GM18498 (cell line): ENCODE measurements around the gene CYP4A11.
"Not testable (repeated sequence)": the region's sequence is repeated elsewhere in the genome, so short reads cannot be mapped to it uniquely, and the experiment has no call there.

ENCODE experiments used
- ATAC-seq: cut with Tn5 transposase; IDR thresholded peaks from one replicate; pipeline ENCODE4 v1.9.1; 2021; ENCODE audit warnings: mild to moderate bottlenecking, moderate library complexity; ENCODE audit not compliant: unreplicated experiment

CYP4A11 gene

GRCh38 chr1:46941135-46941694 lies at the start of gene CYP4A11:
Gene CYP4A11 (minus strand): TSS chr1:46941476. CDS start chr1:46941433, 43 bp downstream.
- ATAC-seq: no peak

DNA sequence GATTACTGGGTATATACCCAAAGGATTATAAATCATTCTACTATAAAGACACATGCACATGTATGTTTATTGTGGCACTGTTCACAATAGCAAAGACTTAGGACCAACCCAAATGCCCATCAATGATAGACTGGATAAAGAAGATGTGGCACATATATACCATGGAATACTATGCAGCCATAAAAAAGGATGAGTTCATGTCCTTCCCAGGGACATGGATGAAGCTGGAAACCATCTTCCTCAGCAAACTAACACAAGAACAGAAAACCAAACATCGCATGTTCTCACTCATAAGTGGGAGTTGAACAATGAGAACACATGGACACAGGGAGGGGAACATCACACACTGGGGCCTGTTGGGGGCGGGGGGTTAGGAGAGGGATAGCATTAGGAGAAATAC lies 49.3 kb upstream of the CYP4A11 start:
- not testable (repeated sequence) for ATAC-seq

DNA sequence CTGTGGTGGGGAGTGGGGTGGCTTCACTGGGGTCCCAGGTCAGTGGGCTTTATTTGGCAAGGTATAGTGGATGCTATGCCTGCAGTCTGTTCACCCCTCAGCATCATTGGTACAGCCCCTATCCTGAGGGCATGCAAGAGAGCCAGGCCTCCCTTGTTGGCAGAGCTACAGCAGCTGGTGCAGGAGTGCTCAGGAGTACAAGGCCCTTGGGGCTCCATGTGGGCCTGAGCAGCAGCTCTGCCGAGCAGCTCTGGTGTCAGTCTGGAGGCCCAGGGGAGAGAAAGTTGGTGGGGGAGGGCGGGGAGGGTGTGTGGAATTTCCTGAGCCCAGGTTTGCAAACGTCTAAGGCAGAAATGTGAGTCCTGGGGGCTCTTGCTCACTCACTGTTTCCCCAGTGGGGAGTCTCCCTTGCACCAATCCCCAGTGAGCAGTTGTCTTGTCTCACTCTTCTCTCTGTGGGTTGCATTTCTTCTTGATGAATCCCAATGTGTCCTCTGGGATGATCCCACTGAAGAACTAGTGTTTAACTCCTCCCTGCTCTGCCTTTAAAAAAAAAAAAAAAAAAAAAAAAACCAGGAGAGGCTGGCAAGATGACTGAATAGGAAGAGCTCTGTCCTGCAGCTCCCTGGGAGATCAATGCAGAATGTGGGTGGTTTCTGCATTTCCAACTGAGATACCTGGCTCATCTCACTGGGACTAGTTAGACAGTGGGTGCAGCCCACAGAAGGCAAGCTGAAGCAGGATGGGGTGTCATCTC lies 42.7 kb upstream of the CYP4A11 start:
- ATAC-seq: no peak

GRCh38 chr1:46983166-46983829 lies 42.0 kb upstream of the CYP4A11 start:
- ATAC-seq: no peak

GRCh38 chr1:46969014-46969619 lies 27.8 kb upstream of the CYP4A11 start:
- no peak for ATAC-seq

GRCh38 chr1:46962272-46962671 lies 21.0 kb upstream of the CYP4A11 start:
- ATAC-seq: not testable (repeated sequence)

GRCh38 chr1:46961066-46961758 lies 19.9 kb upstream of the CYP4A11 start:
- no peak for ATAC-seq

DNA sequence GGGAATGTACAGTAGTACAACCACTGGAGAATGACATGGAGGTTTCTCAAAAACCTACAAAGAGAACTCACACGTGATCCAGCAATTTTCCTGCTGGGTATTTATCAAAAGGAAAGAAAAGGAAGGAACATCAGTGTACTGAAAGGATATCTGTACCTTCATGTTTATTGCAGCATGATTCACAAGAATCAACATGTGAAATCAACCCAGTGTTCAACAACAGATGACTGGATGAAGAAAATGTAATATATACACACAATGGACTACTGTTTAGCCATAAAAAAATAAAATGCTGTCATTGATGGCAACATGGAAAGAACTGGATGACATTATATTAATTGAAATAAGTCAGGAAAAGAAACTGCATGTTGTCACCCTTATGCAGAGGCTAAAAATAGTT lies 19.0 kb upstream of the CYP4A11 start:
- no peak for ATAC-seq

GRCh38 chr1:46955116-46955515 lies 13.8 kb upstream of the CYP4A11 start:
- ATAC-seq: not testable (repeated sequence)

- not testable (repeated sequence) for ATAC-seq
These were observed 12.6 kb upstream of the CYP4A11 start for GRCh38 chr1:46953847-46954246.

DNA sequence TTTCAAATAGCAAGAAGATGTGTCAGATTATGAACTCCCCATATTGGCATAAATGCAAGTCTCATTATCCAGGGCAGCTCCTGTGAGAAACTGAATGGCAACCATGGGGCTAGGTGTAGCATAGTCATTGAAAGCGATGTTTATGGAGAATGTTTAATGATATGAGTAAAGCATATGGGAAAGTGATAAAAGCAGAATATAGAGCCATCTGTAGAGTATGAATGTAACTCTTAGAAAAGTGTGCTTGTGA lies 8.1 kb upstream of the CYP4A11 start:
- not testable (repeated sequence) for ATAC-seq

DNA sequence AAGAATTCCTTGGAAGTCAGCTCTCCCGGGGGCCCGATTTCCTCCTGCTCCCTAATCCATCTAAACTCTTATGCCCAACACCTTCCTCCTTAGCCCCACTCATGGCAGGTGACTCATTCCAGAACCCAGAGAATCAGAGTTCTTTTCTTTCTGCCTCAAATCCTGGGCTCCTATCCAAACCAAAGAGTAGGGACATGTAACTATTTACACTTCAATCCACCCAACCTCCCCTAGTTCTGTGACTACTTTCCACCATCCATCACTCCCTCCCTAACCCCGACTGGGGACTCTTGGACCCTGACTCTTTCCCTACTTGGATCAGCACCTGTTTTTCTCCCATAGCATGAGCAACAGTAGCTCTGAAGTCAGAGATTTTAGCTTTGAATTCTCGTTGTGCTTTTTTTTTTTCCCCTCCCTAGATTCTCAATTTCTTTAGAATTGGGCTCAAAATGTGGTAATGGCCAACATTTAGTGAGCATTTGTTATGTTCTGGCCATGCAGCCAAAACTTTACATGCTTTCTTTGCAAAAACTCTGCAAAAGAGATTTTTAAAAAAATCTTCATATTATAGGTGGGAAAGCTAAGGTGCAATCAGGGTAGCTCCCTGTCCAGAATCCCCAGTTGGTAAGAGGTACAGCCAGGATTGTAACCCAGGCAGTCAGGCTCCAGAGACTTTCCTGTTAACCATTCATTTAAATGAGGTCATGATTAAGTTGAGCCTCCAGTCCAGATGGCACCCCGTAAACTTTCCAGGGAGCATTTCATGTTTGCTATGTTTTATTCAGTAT lies 7.5 kb upstream of the CYP4A11 start:
- no peak for ATAC-seq

- ATAC-seq: not testable (repeated sequence)
These were observed 6.4 kb upstream of the CYP4A11 start for GRCh38 chr1:46947706-46948105.

- ATAC-seq: no peak
These were observed 810 bp upstream of the CYP4A11 start for GRCh38 chr1:46942086-46942485.

- no peak for ATAC-seq
These were observed 969 bp downstream of the CYP4A11 start for GRCh38 chr1:46940307-46940706.

GRCh38 chr1:46937270-46937669 lies 4.0 kb downstream of the CYP4A11 start:
- ATAC-seq: no peak

DNA sequence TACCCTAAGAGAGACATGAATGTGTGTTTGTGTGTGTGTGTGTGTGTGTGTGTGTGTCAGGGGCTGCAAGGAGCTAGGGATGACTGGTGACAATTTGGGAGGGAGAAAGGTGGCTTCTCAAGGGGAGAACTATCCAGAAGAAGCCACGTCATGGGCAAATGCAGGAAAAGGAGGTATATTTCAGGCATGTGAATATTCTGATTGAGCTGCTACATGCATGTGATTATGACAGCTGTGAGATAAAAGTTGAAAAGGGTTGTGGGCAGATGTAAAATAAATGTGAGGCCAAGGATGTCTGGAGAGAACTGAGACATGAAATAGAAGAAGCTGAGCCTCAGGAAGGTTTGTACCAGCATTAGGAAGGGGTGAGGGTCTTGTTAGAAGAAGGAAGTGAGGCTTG lies 4.5 kb downstream of the CYP4A11 start:
- no peak for ATAC-seq

DNA sequence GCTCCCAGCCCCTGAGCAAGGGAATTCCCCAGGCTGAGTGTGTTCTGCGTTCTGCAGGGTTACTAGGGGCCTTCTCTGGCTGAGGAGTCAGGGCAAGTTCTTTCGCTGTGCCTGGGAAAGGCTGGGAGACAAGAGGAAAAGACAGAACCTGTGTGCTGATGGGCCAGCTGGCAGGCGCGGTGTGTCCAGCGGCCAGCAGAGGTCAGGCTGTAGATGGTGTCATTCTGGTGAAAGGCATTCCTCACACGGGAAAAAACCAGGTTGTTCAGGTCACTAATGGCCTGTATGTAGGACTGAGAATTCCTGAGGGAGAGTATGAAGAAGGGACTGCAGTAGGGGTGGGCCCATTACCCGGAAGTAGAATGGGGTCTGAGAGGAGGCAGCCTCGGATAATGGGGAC lies 6.4 kb downstream of the CYP4A11 start:
- not testable (repeated sequence) for ATAC-seq

- ATAC-seq: not testable (repeated sequence)
These were observed 9.3 kb downstream of the CYP4A11 start for GRCh38 chr1:46932020-46932419.

GRCh38 chr1:46931151-46931550 lies 10.1 kb downstream of the CYP4A11 start:
- no peak for ATAC-seq
